Fibroblast of gingiva (primary cell): Measurements from ENCODE around the gene SELENON.

ENCODE experiments used
- DNase-seq: peaks from one replicate; pipeline ENCODE4 v3.0.0-alpha.2; 2011; ENCODE audit warnings: low read depth

SELENON gene

GRCh38 chr1:25770541-25771220 lies 29.3 kb upstream of the SELENON start:
- no peak for DNase-seq

DNA sequence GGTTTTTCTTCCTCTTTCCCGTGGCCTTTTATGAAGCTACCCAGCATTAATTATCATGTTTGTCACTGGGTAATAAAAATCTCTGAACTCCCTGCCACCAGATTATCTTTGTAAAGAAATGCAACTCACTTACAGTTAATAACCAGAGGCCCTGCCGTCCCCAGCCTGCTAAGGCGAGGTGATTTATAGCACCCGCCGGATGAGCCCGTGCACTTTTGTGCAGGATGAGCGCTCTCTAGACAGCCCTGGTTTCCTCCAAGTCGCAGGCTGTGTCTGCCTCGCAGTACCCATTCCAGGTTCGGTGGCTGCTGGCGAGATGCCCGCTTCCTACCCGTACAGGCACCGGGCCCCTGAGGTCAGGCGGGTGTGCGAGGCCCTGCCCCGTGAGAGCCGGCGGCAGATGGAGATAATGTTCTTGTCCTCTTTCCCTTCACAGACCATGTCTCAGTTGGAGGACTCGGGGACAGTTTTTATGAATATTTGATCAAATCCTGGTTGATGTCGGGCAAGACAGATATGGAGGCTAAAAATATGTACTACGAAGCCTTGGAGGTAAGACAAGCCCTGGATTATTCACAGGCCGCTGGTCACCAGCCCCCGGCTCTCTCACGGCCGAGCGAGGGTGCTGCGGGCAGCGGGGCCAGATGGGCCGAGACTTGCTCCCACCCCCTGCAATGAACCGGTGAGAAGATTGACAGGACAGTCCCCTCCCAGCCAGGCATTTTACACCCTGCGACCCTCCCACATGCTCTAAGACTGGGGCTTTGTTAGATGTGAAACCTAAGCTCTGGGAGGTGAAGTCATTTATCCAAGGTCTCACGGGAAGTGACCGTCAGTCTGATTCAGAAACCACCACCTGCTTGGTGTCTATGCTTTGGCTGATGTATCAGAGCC lies 28.5 kb upstream of the SELENON start:
- no peak for DNase-seq

DNA sequence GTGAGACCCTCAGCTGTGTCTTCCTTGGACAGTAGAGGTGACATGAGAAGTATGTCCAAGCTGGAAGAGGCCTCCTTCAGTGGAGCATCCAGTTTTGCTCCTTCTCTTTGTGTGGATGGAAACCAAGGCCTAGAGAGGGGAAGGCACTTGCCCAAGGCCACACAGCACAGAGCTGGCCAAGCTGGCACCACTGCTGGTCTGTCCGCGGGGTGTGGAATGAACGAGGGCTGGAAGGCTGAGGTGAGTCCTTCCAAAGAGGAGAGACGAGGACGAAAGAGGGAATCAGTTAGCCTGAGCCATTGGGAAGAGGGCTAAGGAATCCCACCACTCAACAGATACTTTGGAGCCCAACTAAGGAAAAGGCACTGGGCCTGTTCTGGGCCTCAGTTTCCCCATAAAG lies 27.8 kb upstream of the SELENON start:
- no peak for DNase-seq

DNA sequence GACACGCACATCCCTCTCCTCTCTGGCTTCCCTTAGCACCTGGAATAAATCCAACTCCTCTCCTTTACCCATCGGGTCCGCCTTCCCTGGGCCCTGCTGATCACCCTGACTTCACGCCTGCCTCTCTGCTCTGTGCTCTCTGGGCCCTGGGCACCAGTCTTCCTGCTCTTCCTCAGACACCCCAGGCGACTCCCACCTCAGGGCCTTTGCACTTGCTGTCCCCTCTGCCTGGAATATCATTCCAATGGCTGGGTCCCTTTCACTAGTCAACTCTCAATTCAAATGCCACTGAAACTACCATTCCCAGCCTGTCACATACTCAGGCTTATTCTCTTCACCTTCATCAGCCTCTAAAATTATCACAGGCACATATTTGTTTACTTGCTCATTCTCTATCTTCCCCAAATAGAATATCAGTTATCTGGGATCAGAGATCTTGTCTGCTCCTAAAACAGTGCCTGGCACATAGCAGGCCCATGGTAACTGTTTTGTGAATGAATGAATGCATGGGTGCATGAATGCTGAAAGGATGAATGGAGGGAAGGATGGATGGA lies 27.2 kb upstream of the SELENON start:
- DNase-seq: no peak

DNA sequence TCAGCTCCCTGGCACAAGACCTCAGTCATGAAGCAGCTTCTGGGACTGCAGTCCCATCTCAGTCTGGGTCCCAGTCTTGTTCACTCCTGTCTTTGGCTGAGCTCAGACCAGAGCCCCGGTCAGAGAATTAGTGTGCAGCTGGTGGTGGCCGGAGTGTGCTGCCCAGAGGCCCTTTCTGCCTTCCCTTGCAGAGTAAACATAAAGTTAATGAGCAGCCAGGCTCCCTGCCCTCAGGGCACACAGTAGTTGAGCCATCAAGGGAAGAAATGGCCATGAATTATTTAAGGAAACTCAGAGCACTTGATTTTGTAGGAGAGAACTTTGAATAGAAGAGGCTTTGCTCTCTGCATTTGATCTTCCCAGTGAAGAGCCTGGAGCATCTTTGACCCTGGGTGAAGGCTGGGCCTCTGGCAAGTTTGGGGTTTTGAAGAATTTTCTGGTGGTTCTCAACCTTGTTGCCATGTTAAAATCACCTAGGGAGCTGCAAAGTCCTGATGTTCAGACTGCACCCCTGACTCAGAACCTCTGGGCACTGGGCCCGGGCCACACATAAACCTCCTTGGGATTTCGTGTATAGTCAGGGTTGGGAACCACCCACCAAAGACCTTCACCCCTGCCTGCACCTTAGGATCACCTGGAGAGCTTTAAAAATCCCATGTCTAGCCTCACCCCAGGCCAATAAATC lies 26.4 kb upstream of the SELENON start:
- peak; percentile 42 for DNase-seq

DNA sequence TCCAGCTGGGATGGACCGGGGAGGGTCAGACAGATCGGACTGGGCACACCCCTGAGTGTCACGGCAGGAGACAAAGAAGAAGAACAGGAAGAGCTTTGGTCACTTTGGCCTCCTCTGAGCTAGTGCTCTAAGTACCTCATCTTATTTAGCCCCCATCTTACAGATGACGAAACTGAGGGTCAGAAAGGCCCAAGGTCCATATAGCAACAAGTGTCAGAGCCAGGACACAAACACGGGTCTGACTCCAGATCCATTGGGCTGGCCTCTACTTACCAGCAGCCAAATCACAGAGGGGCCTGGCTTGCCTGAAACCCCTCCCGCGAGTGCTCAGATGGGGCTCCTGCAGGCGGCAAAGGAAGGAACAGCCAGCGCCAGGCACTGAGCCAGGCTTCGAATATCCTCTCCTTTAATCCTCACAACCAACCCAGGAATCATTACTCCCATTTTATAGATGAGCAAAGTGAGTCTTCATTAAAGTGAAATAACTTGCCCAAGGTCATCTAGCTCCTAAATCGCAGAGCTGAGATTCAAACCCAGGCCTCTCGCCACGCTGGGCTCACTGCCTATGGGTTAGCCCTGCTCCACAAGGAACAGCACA lies 25.7 kb upstream of the SELENON start:
- DNase-seq: no peak

- no peak for DNase-seq
Observed at GRCh38 chr1:25774921-25775771, 24.8 kb upstream of the SELENON start.

DNA sequence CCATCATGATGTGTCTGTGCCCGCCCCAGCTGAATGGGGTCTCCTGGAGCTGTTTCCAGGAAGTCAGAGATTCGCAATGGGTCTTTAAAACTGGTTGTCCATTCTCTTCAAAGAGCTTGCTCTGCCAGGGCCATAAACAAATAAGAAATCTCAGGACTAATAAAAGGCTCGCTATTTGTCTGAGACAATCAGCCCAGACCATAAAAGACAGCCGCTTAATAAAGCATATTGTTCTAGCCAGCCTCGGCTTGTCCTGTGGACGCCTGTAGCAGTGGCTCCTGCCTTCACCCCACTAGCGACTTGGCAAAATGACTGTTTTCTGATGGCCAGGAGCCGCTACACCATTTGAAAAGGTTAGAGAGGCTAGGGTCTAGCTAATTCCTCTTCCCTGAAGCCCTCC lies 20.6 kb upstream of the SELENON start:
- DNase-seq: no peak

GRCh38 chr1:25779894-25780293 lies 20.1 kb upstream of the SELENON start:
- no peak for DNase-seq

DNA sequence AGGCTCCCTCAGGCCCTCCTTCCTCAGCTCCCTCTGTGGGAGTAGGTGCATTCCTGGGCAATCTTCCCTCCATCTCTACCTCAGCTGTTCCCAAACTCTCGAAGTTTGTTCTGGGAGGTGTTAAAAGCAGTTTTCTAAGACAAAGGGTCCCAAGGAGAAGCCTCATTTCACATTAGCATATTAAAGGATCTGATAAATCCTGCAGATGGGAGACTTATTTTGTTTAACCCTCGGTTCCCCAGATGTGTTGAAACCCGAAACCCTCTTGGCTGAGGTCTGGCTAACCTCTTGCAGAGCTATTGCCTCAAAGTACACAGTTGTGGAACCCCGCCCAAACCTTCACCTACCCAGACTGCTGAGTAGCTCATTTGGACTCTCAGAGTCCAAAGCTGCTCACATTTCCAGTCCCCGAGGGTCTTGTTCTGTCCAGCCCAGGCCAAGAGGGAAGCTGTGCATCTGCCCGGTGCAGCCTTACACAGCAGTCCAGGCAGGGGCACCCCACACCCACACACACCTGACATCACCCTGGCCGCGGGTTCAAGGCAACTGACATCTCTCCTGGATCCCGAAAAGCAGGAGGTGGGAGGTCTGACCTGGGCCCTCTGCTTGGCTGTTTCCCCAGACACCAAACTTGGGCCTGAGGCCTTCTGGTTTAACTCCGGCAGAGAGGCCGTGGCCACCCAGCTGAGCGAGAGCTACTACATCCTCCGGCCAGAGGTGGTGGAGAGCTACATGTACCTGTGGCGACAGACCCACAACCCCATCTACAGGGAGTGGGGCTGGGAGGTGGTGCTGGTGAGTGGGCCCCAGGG lies 19.5 kb upstream of the SELENON start:
- DNase-seq: peak; percentile 38

DNA sequence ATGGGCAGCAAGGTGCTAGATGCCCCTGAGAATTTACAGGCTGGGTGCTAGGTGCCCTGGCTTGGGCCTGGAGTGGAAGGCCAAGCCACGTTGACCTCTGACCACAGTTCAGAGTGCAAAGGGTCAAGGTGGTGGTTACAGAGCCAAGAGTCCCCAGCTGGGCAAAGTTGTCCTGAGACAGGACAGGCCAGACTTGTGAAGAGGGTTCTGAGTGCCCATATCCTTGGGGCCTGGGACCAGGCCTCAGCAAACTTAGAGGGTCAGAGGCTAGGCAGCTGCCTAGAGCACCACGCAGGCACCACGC lies 18.9 kb upstream of the SELENON start:
- no peak for DNase-seq

DNA sequence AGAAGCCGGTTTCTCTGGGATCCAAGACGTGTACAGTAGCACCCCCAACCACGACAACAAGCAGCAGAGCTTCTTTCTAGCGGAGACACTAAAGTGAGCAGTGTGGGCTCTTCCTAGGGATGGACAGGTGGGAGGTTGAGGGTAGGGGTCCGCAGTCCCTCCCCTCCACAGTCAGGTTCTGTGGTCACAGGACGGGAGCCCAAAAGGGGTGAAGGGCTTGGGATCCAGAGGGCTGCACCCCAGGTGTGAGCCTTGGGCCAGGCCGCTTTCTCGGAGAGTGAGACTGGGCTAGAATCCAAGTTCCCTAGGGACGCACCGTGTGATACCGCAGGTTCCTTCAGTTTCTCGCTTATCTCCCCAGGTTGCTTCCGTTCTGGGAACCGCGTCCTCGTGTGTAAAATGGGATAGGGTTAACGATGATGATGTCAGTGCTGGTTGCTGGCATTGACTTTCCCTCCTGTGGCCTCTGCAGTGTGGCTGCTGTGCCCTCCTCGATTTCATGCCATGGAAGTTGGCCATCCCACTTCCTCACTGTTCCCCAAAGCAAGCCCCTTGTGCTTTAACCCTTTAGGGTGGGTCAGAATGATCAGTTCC lies 17.3 kb upstream of the SELENON start:
- no peak for DNase-seq

- DNase-seq: no peak
Observed at GRCh38 chr1:25784575-25785051, 15.4 kb upstream of the SELENON start.

GRCh38 chr1:25785333-25786067 lies 14.5 kb upstream of the SELENON start:
- DNase-seq: no peak

- DNase-seq: no peak
Observed at GRCh38 chr1:25786887-25787759, 12.9 kb upstream of the SELENON start.

DNA sequence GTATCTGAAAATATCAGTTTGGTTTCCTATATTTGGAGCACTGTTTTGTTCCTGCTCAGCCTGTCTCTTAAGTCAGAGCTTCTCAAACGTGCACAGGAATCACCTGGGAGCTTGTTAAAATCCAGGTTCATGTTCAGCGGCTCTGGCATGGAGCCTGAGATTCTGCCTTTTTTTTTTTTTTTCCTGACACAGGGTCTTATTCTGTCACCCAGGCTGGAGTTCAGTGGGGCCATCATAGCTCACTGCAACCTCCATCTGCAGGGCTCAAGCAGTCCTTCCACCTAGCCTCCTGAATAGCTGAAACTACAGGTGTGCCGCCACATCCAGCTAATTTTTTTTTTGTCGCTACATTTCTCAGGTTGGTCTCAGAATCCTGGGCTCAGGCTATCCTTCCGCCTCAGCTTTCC lies 12.2 kb upstream of the SELENON start:
- no peak for DNase-seq

DNA sequence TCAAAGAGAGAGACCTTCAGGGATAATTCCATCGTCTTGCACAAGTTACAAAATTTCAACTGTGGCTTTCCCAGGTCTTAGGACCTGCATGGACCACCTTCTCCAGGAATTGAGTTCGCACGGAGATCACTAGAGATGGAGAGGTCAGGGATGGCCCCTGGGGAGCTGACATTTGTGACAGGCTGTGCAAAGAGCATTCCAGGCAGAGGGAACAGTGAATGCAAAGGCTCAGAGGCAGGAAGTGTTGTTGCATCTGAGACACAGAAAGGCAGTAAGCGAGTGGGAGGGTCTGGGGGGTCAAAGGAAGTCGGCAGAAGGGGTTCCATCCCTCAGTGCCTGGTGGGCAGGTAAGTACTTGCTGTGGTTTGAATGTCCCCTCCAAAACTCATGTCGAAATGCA lies 9.5 kb upstream of the SELENON start:
- DNase-seq: no peak

GRCh38 chr1:25792115-25792514 lies 7.9 kb upstream of the SELENON start:
- no peak for DNase-seq
